Limb (tissue), 2 donors: ENCODE data around the gene ABCB8.
A peak's percentile ranks its signal among the peaks of the same experiment; 100 is the strongest.

Source experiments
- DNase-seq, 2 donors: peaks; one replicate each; pipeline ENCODE4 v3.0.0-alpha.2; 2016; ENCODE audit errors: extremely low spot score in 2 of 2

The ABCB8 gene

DNA sequence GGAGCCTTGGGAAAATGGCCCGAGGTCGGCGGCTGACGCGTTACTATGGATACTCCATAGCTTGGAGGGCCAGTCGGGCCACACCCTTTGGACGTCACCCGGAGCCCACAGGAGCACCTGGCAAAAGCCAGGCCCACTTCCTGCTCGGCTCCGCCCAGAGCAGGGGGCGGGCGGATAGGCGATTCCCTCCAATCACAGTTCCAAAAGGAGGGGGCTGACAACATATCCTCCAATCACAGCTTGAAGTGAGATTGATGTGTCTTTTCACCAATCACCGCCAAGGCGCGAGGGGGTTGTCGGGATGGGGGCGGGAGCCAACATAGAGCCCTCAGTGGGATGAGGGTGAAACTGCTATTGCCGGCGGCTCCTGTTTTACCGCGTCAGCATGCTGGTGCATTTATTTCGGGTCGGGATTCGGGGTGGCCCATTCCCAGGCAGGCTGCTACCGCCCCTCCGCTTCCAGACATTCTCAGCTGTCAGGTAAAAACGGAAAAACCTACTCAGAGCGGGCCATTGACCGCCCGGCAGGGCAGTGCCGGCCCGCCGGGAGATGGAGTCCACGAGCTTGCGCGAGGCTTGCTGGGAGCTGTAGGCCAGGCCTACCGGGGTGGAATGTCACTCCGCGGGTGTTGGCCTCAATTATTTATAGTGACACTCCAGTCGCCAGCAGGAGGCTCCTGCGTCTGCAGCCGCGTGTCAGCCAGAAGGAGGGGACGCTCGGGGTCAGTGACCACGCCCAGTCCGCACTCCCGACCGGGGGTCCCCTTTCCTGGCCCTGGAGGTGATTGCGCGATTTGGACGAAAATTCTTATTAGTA is at the start of gene ABCB8:
Gene ABCB8 (plus strand): TSS at position 320 of the 817 bp plus-strand sequence. CDS start 66 bp downstream, at position 386.
- DNase-seq: peak; percentile 97 to 99

DNA sequence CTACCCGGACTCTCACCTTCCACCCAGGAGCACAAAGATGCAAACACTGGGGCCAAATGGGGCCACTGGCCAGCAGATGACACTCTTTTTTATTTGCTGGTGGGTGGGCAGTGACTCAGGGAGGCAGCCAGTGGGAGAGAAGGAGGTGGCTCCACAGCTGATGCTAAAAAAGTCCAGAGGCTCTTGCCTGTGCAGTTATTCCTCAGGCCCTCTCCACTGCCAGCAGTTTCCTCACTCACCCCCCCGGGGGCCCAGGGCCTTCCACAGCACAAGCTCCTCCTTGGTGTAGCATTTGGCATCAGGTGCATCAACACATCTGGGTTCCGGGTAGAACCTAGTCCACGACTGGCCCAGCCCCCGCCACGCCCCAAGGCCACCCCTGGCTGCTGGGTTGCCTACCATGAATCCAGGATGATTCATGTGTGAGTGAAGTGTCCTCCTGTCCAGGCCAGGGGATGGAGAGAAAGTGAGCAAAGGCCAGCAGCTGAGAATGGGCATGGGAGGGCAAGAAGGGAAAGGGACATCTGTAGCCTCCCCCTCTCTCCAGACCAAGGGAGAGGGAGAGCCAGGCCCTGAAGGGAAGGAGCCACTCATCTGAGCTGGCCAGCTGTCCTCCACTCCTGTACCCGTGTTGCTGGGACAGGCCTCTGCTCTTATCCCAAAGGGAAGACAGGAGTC is 48.4 kb upstream of the ABCB8 start:
- no peak for DNase-seq

DNA sequence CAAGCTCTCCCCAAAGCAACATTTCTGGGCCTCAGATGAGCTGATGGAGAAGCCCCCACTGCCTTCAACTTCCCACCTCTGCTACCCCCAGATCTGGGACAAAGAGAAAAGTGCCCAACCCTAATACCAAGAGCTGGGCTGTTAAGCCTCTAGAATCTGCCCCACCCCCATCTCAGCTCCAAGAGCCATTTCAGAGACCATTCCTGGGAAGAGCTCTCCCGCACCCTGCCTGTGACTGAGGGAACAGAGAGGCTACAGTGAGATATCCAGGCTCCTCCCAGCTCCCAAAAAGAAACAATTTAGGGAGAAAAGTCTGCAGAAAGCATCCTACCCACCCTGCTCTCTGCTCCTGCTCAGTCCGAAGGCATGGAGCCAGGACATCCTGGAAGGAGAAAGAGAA is 47.6 kb upstream of the ABCB8 start:
- no peak for DNase-seq

GRCh38 chr7:150981644-150982043 is 46.6 kb upstream of the ABCB8 start:
- DNase-seq: no peak

DNA sequence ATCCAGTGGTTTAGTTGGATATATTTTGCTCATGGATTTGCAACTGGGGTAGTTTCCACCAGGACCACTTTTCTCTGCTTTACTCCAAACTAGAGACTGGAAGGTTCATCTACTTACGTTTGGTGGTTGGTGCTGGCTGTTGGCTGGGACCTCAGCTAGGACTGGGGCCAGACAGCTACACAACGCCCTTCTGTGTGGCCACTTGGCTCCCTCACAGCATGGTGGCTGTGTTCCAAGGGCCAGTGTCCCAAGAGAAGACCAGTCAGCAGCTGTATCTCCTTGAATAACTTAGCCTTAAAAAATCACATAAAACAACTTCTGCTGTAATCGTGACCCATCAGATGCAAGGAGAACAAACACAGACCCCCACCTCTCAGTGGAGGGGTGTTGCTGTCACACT is 45.9 kb upstream of the ABCB8 start:
- DNase-seq: no peak

GRCh38 chr7:150983893-150984368 is 44.3 kb upstream of the ABCB8 start:
- DNase-seq: no peak

- peak in 1 of 2 donors; percentile 78 for DNase-seq
Observed at GRCh38 chr7:150986099-150986512, 42.1 kb upstream of the ABCB8 start.

GRCh38 chr7:150986556-150986955 is 41.7 kb upstream of the ABCB8 start:
- no peak for DNase-seq

GRCh38 chr7:150988230-150989226 is 39.7 kb upstream of the ABCB8 start:
- DNase-seq: peak; percentile 56 to 90

DNA sequence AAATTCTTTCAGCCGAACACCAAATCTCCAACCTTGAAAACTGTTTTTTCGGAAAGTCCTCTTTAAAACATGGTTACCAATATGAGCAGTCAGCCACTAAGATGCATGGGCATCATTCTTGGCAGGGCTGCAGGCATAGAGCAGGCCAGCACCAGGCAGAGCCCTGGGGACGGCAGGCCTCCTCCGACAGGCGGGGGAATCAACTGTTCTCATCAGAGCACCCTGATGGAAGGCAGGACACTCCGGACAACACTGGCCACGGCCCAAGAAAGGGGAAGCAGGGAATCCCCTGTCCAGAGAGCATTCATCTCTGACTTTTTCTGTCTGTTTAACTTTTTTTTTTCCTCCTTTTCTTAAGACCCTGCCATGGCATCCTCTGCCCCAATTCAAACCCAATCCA is 38.8 kb upstream of the ABCB8 start:
- DNase-seq: no peak

DNA sequence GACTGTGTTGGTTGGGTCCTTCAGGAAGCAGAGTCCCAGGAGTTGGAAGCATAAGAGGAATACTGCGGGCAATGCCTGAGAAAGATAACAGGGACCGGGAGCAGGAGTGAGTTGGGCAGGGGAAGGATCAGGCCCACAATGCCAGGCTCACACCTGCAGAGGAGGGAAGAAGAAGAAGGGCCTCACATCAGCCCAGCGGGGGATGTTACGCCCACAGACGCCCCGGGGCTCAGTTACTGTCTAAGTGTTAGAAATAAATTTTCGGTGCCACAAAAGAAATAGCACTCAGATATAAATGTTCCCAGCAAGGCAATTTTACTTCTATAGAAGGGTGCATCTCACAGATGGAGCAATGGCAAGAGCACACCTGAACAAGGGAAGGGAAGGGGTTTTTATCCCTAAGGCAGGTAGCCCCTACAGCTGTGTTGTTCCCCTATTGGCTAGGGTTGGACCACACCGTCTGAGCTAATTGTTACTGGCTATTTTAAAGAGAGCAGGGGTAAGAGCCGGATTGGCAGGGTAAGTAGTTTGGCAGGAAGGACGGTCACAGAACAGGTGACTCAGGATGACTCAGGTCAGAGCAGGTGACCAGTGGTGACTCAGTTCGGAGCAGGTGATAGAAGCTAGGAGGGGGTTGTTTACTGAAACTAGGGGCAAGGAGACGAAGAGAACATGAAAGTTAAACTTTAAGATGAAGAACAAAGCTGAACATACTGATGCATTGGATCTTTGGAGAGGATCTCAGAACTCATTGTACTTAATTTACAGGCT is 37.6 kb upstream of the ABCB8 start, which contains the start of gene NOS3:
Gene NOS3 (plus strand): TSS at position 602 of the 771 bp plus-strand sequence. CDS start 2,787 bp downstream, outside the sequence.
- DNase-seq: no peak

DNA sequence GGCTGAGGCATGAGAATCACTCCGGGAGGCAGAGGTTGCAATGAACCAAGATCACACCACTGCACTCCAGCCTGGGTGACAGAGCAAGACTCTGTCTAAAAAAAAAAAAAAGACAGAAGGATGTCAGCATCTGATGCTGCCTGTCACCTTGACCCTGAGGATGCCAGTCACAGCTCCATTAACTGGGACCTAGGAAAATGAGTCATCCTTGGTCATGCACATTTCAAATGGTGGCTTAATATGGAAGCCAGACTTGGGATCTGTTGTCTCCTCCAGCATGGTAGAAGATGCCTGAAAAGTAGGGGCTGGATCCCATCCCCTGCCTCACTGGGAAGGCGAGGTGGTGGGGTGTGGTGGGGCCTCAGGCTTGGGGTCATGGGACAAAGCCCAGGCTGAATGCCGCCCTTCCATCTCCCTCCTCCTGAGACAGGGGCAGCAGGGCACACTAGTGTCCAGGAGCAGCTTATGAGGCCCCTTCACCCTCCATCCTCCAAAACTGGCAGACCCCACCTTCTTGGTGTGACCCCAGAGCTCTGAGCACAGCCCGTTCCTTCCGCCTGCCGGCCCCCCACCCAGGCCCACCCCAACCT is 36.1 kb upstream of the ABCB8 start:
- no peak for DNase-seq

DNA sequence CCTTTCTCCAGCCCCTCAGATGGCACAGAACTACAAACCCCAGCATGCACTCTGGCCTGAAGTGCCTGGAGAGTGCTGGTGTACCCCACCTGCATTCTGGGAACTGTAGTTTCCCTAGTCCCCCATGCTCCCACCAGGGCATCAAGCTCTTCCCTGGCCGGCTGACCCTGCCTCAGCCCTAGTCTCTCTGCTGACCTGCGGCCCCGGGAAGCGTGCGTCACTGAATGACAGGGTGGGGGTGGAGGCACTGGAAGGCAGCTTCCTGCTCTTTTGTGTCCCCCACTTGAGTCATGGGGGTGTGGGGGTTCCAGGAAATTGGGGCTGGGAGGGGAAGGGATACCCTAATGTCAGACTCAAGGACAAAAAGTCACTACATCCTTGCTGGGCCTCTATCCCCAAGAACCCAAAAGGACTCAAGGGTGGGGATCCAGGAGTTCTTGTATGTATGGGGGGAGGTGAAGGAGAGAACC is 35.4 kb upstream of the ABCB8 start:
- DNase-seq: no peak

GRCh38 chr7:150993511-150993910 is 34.7 kb upstream of the ABCB8 start:
- DNase-seq: no peak

DNA sequence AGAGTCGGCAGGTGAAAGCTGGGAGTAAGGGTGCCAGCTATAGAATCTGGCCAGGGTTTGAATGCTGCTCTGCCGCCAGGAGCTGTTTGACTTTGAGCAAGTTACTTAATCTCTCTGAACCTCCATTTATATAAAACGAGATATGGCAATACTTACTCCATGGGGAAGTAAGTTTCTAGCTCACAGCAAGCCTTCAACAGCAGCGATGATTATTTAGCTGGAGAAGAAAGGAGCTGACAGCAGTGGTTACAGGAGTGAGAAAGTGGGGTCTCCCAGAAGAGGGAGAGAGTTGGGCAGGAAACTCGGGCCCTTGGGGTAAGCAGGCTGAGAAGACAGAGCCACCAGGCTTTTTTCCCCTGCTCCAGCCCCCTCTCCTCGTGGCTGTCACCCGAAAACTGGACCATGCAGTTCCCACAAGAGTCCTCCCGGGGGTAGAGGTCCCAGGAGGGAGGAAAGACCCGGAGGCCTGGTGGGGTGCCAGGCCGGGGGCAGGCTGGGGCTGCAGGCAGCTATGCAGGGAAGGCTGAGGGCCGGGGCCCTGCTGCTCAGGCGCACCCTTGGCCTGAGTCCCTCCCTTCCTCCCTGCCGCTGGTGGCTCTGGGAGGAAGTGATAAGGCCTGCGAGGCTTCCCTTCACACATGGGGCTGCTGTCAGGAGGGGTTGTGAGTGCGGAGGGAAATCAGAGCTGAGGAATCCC is 34.0 kb upstream of the ABCB8 start:
- no peak for DNase-seq

DNA sequence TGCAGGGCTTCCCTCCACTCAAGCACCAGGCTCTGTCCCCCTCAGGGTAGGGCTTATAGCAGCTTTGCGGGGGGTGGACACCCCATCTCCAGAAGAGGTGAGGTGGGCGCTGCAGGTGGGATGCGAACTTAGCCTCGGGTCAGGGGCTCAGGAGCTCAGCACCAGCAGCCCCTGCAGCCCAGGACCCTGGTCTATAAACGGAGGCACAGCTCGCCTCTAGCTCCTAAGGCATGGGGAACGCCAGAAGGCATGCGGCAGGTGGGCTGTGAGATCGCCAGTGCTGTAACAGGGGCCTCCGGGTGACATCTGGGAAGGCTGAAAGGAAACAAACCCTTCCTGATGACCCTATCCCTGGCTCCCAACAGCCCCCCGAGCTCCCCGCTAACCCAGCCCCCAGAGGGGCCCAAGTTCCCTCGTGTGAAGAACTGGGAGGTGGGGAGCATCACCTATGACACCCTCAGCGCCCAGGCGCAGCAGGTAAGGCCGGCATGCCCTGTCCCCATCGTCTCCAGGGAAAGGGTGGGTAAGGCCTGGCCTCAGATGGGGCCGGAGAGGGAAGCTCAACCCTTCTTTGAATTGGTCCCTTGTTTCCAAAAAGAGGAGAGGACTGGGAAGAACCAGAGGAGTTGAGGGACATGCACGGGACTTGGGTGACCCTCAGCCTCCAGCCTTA is 33.3 kb upstream of the ABCB8 start:
- no peak for DNase-seq

DNA sequence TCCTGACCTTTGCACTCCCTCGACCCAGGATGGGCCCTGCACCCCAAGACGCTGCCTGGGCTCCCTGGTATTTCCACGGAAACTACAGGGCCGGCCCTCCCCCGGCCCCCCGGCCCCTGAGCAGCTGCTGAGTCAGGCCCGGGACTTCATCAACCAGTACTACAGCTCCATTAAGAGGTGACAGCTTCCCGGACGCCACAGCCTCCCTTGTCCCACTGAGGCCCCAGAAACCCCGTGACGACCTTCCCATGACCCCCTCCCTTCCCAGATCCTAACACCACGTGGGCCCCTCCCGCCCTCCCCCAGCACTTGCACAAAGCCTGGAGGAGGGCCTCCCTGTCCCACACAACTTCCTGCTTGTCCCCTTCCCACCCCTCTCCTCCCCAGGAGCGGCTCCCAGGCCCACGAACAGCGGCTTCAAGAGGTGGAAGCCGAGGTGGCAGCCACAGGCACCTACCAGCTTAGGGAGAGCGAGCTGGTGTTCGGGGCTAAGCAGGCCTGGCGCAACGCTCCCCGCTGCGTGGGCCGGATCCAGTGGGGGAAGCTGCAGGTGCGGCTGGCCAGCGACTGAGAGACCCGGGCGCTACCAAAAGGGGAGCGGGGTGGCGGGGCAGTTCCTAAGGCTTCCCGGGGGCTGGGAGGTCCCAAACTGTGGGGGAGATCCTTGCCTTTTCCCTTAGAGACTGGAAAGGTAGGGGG is 31.7 kb upstream of the ABCB8 start:
- no peak for DNase-seq

- no peak for DNase-seq
Observed at GRCh38 chr7:150997075-150997511, 31.2 kb upstream of the ABCB8 start.
